Ovary (tissue), 9 donors: ENCODE results near the gene TTK. TPM values are rescaled to one million over a fixed set of nuclear protein-coding genes. Genes with fewer than 3 reads are reported as not detected.
A peak's percentile ranks its signal among the peaks of the same experiment; 100 is the strongest.

Experiments used
- DNase-seq, 5 donors: peaks; one replicate each; pipeline ENCODE4 v3.0.0-alpha.2; 2019 to 2020
- H3K27ac ChIP-seq, 2 donors: fragments of 200-600 bp; one replicate each; pipeline versions ENCODE4 v1.5.1 to v1.8.0; 2019 to 2022
- H3K27me3 ChIP-seq: fragments of 200-600 bp; one replicate; pipeline ENCODE4 v1.8.0; 2022
- H3K36me3 ChIP-seq: fragments of 200-600 bp; sonication (generic); one replicate; pipeline ENCODE4 v1.5.1; 2019
- H3K4me1 ChIP-seq: one replicate; pipeline ENCODE4 v1.8.1; 2013; ENCODE audit warnings: mild to moderate bottlenecking, moderate library complexity; ENCODE audit not compliant: insufficient read depth
- H3K4me3 ChIP-seq: fragments of 200-600 bp; sonication (generic); one replicate; pipeline ENCODE4 v1.5.1; 2017
- H3K9me3 ChIP-seq, 2 donors: fragments of 200-600 bp in 1 of 2; sonication (generic) in 1 of 2; one replicate each; pipeline versions ENCODE4 v1.5.1 to v1.8.1; 2013 to 2019; ENCODE audit warnings: mild to moderate bottlenecking in 1 of 2, moderate library complexity in 1 of 2
- EP300 ChIP-seq: sonication (generic); formaldehyde crosslinking; IDR thresholded peaks from one replicate; pipeline ENCODE4 v1.6.1; 2017; ENCODE audit warnings: antibody characterized with exemption
- POLR2A ChIP-seq: fragments of 450-650 bp; IDR thresholded peaks from one replicate; pipeline ENCODE4 v1.6.1; 2017; ENCODE audit warnings: antibody characterized with exemption, mild to moderate bottlenecking, moderate library complexity
- WGBS, 3 donors: extraction: QIAGEN DNeasy Blood & Tissue Kit in 1 of 3; methylation state at CpG; one replicate each; pipeline versions ENCODE4 v1.1.5 to v1.1.7; 2013 to 2017; 5-methylcytosine and 5-hydroxymethylcytosine counted together
- intact Hi-C, 4 donors: fragments of 100-400 bp; cut with DNase I; formaldehyde crosslinking; loops; one replicate each; pipeline versions ENCODE4 v1.11.0 to v1.15.1; 2022 to 2023
- polyA plus RNA-seq, 2 donors: library from polyadenylated mRNA; stranded (reverse); fragments of 200-250 nt in 1 of 2; fragments of 350-450 nt in 1 of 2; fragmentation: Illumina TruSeq in 1 of 2; extraction: RNeasy Lipid Tissue Mini Kit (QIAGEN cat#74804) in 1 of 2; gene quantifications; one replicate each; pipeline ENCODE4 v1.2.3, GENCODE V29; 2013 to 2014
- total RNA-seq, 7 donors: library from RNA; depleted of rRNA in 2 of 7; stranded (reverse); fragments of >200 nt in 2 of 7; fragmentation: NEBNext Ultra II Directional in 3 of 7; extraction: Animal tissue kit (Norgen Biotek cat#: 25700) in 3 of 7; gene quantifications; one replicate each; pipeline versions ENCODE4 v1.1.0 to v1.2.4, GENCODE V29; 2016 to 2023
- TF ChIP-seq, protein P1 (sequence below), 3 donors: fragments of 450-650 bp in 2 of 3; fragments of 200-600 bp in 1 of 3; IDR thresholded peaks; one replicate each; pipeline versions ENCODE4 v1.5.1 to v1.8.0; 2016 to 2022; ENCODE audit warnings: antibody characterized with exemption in 3 of 3, mild to moderate bottlenecking in 1 of 3
- donor health status: DM: no; HTN: no; CAD: no; lungs with moderate emphysema.
- donor health status: DM: no; HTN: no; CAD: no.
- donor health status: Bipolar disorder and iron deficiency.
- donor health status: DM: yes; HTN: yes; CAD: no.
- donor health status: DM: no; HTN: no; CAD: no.
- donor health status: DM: yes; HTN: yes; CAD: no.

The TTK gene
- total and polyA plus RNA-seq, 9 donors, result 0.10 to 0.94 (median 0.80) TPM; not detected in 2

DNA sequence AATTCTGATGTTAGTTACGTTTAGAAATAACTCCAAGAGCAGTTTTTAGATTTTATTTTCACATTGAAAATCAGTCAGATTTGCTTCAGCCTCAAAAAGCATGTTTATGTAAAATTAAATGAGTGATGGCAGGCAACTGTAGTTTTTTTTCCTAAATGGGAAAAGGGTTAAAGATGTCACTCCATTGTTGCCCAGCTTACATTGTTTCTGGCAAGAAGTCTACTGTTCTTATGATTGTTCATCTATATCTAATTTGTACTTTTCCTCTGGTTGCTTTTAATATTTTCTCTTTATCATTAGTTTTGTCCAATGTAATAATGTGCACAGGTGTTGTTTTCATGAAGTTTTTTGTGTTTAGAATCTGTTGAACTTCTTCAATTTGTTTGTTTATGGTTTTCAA, 6.7 kb upstream of the TTK start:
- no peak overlapping the region for H3K4me3 ChIP-seq
- no peaks in the 10 kb centered on the region for H3K27me3 ChIP-seq
- H3K27ac ChIP-seq, result no peak overlapping the region
- intact Hi-C loops, result no loop called here
- no peaks in the 10 kb centered on the region for H3K36me3 ChIP-seq
- WGBS, 3 donors, result 41 to 53% (median 53%) methylated on average over 1 of the region's 1 CpG
- TF ChIP-seq, protein P1, sequence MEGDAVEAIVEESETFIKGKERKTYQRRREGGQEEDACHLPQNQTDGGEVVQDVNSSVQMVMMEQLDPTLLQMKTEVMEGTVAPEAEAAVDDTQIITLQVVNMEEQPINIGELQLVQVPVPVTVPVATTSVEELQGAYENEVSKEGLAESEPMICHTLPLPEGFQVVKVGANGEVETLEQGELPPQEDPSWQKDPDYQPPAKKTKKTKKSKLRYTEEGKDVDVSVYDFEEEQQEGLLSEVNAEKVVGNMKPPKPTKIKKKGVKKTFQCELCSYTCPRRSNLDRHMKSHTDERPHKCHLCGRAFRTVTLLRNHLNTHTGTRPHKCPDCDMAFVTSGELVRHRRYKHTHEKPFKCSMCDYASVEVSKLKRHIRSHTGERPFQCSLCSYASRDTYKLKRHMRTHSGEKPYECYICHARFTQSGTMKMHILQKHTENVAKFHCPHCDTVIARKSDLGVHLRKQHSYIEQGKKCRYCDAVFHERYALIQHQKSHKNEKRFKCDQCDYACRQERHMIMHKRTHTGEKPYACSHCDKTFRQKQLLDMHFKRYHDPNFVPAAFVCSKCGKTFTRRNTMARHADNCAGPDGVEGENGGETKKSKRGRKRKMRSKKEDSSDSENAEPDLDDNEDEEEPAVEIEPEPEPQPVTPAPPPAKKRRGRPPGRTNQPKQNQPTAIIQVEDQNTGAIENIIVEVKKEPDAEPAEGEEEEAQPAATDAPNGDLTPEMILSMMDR (IDR thresholded peaks at IDR 0.05), result no peak
- TF ChIP-seq EP300, result no peak
- TF ChIP-seq POLR2A, result no peak
- DNase-seq, result no peak
- H3K9me3 ChIP-seq, result no peaks in the 10 kb centered on the region
- no peaks in the 10 kb centered on the region for H3K4me1 ChIP-seq

DNA sequence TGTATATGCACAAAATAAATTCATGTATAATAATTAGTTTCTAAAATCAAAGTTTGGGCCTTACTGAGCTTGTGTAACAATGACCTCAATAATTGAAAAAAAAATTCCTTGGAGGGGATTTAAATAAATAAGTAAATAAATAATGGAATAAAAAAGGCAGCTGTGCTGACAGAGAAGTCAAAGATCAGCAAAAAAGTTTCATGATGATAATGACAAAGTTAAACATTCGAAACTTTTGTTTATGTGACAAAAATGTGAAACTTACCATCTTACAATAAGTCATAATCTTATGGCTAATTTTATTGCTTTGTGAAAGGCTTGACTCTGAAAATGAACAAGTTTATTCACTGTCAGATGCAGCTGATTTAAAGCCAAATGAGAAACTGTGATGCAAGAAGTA, 3.1 kb upstream of the TTK start:
- no peaks in the 10 kb centered on the region for H3K36me3 ChIP-seq
- H3K9me3 ChIP-seq, result no peaks in the 10 kb centered on the region
- intact Hi-C loops, result no loop called here
- TF ChIP-seq EP300, result no peak
- no peak for TF ChIP-seq POLR2A
- TF ChIP-seq, protein P1 (IDR thresholded peaks at IDR 0.05), result no peak
- H3K27ac ChIP-seq, result no peak overlapping the region
- peaks cover 5% of the 10 kb centered on the region for H3K4me1 ChIP-seq
- DNase-seq, result no peak
- H3K4me3 ChIP-seq, result no peak overlapping the region
- 59 to 84% (median 65%) methylated on average over 1 of the region's 1 CpG for WGBS, 3 donors
- no peaks in the 10 kb centered on the region for H3K27me3 ChIP-seq

GRCh38 chr6:80003826-80004172, 650 bp upstream of the TTK start:
- no peak for DNase-seq
- Histone ChIP-seq H3K27me3 (no peaks in the 10 kb centered on the region), H3K4me1 (peaks cover 5% of the 10 kb centered on the region), H3K4me3 (peak overlapping the region; percentile 56), H3K36me3 (no peaks in the 10 kb centered on the region), H3K9me3 (no peaks in the 10 kb centered on the region), H3K27ac (peak overlapping the region in 1 of 2 donors; percentile 61)
- no peak for TF ChIP-seq POLR2A
- no peak for TF ChIP-seq EP300
- TF ChIP-seq, protein P1 (IDR thresholded peaks at IDR 0.05), result no peak
- intact Hi-C loops, result no loop called here
- WGBS, 3 donors, result 1 to 5% (median 4%) methylated on average over 13 of the region's 13 CpGs

GRCh38 chr6:80005406-80005805, 957 bp downstream of the TTK start:
- WGBS, 3 donors, result 27 to 41% (median 34%) methylated on average over 6 of the region's 6 CpGs
- Histone ChIP-seq H3K4me1 (peaks cover 5% of the 10 kb centered on the region), H3K36me3 (no peaks in the 10 kb centered on the region), H3K4me3 (no peak overlapping the region), H3K9me3 (no peaks in the 10 kb centered on the region), H3K27ac (no peak overlapping the region), H3K27me3 (no peaks in the 10 kb centered on the region)
- TF ChIP-seq POLR2A, result no peak
- TF ChIP-seq, protein P1 (IDR thresholded peaks at IDR 0.05), result no peak
- TF ChIP-seq EP300, result no peak
- DNase-seq, result no peak
- intact Hi-C loops, result no loop called here

GRCh38 chr6:80006541-80006940, 2.1 kb downstream of the TTK start:
- Histone ChIP-seq H3K27me3 (no peaks in the 10 kb centered on the region), H3K9me3 (no peaks in the 10 kb centered on the region), H3K4me1 (peaks cover 5% of the 10 kb centered on the region), H3K36me3 (no peaks in the 10 kb centered on the region), H3K27ac (no peak overlapping the region), H3K4me3 (no peak overlapping the region)
- DNase-seq, result no peak
- WGBS, 3 donors, result 78 to 86% (median 81%) methylated on average over 1 of the region's 1 CpG
- TF ChIP-seq EP300 (no peak), POLR2A (no peak)
- TF ChIP-seq, protein P1 (IDR thresholded peaks at IDR 0.05), result no peak
- intact Hi-C loops, result no loop called here
